ENCODE measurements around the gene IL12RB2. TPM values are rescaled to one million over a fixed set of nuclear protein-coding genes. Genes with fewer than 3 reads are reported as not detected.
"Not testable (repeated sequence)": the region's sequence is repeated elsewhere in the genome, so short reads cannot be mapped to it uniquely, and the experiment has no call there.

Gene IL12RB2

DNA sequence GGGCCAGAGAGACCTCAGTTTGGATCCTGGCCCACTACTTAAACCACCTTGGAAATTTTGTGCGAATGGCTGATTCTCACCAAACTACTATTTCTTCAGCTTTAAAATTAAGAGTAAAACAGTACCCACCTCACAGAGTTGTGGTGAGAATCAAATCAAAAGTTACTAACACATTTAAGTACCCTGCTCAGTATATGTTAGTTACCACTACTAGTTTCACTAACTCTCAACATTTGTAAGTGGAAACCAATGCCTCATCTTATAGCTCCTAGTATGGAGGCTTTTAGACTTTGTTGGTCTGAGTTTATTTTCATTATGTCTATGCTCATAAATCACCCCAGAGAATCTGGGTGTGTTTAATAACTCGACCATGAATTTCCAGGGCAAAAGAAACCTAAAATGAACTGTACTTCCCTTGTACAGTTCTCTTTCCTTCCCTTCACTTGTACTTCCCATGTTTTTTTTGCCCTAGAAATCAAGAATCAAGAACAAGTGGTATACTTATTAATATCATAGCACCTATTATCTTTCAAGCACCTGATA lies 134.1 kb downstream of the IL12RB2 start:
- WGBS (ENCODE audit: extremely low coverage, insufficient coverage, low lambda C conversion rate) = no CpG with 5 or more reads among the region's 2 CpGs
- H3K27ac ChIP-seq (ENCODE audit: low read depth, low read length) = no peak overlapping the region

DNA sequence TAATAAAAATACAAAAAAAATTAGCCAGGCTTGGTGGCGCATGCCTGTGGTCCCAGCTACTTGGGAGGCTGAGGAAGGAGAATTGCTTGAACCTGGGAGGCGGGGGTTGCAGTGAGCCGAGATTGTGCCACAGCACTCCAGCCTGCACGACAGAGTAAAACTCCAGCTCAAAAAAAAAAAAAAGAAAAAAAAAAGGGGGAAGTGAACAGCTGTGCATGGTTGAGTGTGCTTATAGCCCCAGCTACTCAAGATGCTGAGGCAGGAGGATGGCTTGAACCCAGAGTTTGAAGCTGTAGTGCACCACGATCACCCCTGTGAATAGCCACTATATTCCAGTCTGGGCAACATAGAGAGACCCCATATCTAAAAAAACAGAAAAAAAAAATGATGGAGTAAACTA lies 138.3 kb downstream of the IL12RB2 start:
- H3K4me1 ChIP-seq (ENCODE audit: control insufficient read depth, low read depth, low read length); H3K27ac ChIP-seq (ENCODE audit: low read depth, low read length); H3K4ac ChIP-seq (ENCODE audit: low read depth, low read length); H3K79me1 ChIP-seq (ENCODE audit: low read length); H2BK15ac ChIP-seq (replicated peaks; ENCODE audit: low read depth); H2BK5ac ChIP-seq (ENCODE audit: low read length); H4K8ac ChIP-seq (ENCODE audit: low read depth, low read length); H3K36me3 ChIP-seq (ENCODE audit: control insufficient read depth, insufficient read depth, low read length); H2AK5ac ChIP-seq (ENCODE audit: low read length); H3K56ac ChIP-seq (ENCODE audit: low read length); H3K79me2 ChIP-seq (ENCODE audit: control insufficient read depth, insufficient read depth, low read length); H3K9ac ChIP-seq (ENCODE audit: low read length); H4K5ac ChIP-seq (ENCODE audit: low read length); H3K27me3 ChIP-seq (ENCODE audit: insufficient read depth, low read length, poor library complexity); H3K18ac ChIP-seq (ENCODE audit: low read length); H2BK120ac ChIP-seq (ENCODE audit: low read depth, low read length); DNase-seq; H3K4me3 ChIP-seq (ENCODE audit: low read length); H3K4me2 ChIP-seq (ENCODE audit: low read length); H3K23ac ChIP-seq (ENCODE audit: low read length): not testable (repeated sequence)
- no CpG with 5 or more reads among the region's 5 CpGs for WGBS (ENCODE audit: extremely low coverage, insufficient coverage, low lambda C conversion rate)

More for the DNA sequence above, 134.1 kb downstream of the IL12RB2 start:
- Histone ChIP-seq H3K79me2 (ENCODE audit: control insufficient read depth, insufficient read depth, low read length) (no peaks in the 10 kb centered on the region), H3K56ac (ENCODE audit: low read length) (no peak overlapping the region), H3K27me3 (ENCODE audit: insufficient read depth, low read length, poor library complexity) (no peaks in the 10 kb centered on the region), H3K4me1 (ENCODE audit: control insufficient read depth, low read depth, low read length) (peaks cover 6% of the 10 kb centered on the region), H2BK5ac (ENCODE audit: low read length) (no peak overlapping the region), H3K23ac (ENCODE audit: low read length) (no peak overlapping the region), H2BK15ac (replicated peaks; ENCODE audit: low read depth) (no peak overlapping the region), H4K5ac (ENCODE audit: low read length) (no peak overlapping the region), H2BK120ac (ENCODE audit: low read depth, low read length) (no peak overlapping the region), H3K36me3 (ENCODE audit: control insufficient read depth, insufficient read depth, low read length) (no peaks in the 10 kb centered on the region), H3K4me3 (ENCODE audit: low read length) (no peak overlapping the region), H3K4ac (ENCODE audit: low read depth, low read length) (no peak overlapping the region), H3K79me1 (ENCODE audit: low read length) (no peaks in the 10 kb centered on the region), H2AK5ac (ENCODE audit: low read length) (no peak overlapping the region), H3K9ac (ENCODE audit: low read length) (no peak overlapping the region), H3K4me2 (ENCODE audit: low read length) (no peak overlapping the region), H3K18ac (ENCODE audit: low read length) (no peak overlapping the region), H4K8ac (ENCODE audit: low read depth, low read length) (no peak overlapping the region)
- DNase-seq = no peak

Small RNAs within 50 kb of the gene (small RNA-seq; reads per million reads assigned to genes)
- gene RNU4ATAC4P (ENCODE audit: insufficient read depth) (not detected), gene RNU6-387P (ENCODE audit: insufficient read depth) (1.3 reads per million)
